NB4 (cell line): ENCODE measurements around the gene ADAMTSL3.

Source experiments
- POLR2A ChIP-seq: IDR thresholded peaks from 2 replicates; pipeline ENCODE4 v1.6.1; 2011; ENCODE audit warnings: mild to moderate bottlenecking; ENCODE audit not compliant: insufficient read length; ENCODE audit errors: extremely low read depth
- TF ChIP-seq, protein P1 (sequence below): IDR thresholded peaks from one replicate; pipeline ENCODE4 v1.5.1; 2012; ENCODE audit warnings: low read depth, low read length
- TF ChIP-seq, protein P2 (sequence below): IDR thresholded peaks from 2 replicates; pipeline ENCODE4 v1.6.1; 2011; ENCODE audit warnings: low read depth, low read length

DNA sequence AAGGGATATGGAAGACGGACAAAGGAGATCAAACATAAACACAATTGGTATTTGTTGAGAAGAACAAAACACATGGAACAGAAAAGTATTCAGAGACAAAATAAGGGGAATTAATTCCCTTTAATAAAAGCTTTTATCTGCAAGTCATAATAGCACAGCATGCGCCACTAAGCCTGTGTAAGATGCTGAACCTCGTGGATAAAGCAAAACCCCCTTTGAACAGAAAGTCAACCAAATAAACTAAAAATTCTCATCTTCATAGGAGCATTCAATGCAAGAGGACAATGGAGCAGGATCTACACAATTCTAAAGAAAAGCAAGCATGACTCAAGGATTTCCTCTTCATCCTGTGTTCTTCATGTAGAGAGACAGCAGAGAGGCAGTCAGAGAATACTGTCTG lies 307.4 kb downstream of the ADAMTSL3 start:
- TF ChIP-seq, protein P1, sequence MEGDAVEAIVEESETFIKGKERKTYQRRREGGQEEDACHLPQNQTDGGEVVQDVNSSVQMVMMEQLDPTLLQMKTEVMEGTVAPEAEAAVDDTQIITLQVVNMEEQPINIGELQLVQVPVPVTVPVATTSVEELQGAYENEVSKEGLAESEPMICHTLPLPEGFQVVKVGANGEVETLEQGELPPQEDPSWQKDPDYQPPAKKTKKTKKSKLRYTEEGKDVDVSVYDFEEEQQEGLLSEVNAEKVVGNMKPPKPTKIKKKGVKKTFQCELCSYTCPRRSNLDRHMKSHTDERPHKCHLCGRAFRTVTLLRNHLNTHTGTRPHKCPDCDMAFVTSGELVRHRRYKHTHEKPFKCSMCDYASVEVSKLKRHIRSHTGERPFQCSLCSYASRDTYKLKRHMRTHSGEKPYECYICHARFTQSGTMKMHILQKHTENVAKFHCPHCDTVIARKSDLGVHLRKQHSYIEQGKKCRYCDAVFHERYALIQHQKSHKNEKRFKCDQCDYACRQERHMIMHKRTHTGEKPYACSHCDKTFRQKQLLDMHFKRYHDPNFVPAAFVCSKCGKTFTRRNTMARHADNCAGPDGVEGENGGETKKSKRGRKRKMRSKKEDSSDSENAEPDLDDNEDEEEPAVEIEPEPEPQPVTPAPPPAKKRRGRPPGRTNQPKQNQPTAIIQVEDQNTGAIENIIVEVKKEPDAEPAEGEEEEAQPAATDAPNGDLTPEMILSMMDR, result no peak
- TF ChIP-seq POLR2A, result no peak
- TF ChIP-seq, protein P2, sequence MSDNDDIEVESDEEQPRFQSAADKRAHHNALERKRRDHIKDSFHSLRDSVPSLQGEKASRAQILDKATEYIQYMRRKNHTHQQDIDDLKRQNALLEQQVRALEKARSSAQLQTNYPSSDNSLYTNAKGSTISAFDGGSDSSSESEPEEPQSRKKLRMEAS, result no peak
